Osteoblast (primary cell): Measurements from ENCODE around the gene PRKCA. TPM values are rescaled to one million over a fixed set of nuclear protein-coding genes. Genes with fewer than 3 reads are reported as not detected.
"Not testable (repeated sequence)": the region's sequence is repeated elsewhere in the genome, so short reads cannot be mapped to it uniquely, and the experiment has no call there.

ENCODE experiments used
- DNase-seq: peaks from one replicate; pipeline ENCODE4 v3.0.0; 2011; ENCODE audit warnings: low spot score, mixed read lengths; ENCODE audit not compliant: insufficient read length; ENCODE audit errors: missing footprints
- H2AFZ ChIP-seq: 2 replicates; pipeline ENCODE4 v1.6.0; 2011; ENCODE audit warnings: mild to moderate bottlenecking, low read length
- H3K27ac ChIP-seq: 2 replicates; pipeline ENCODE4 v1.5.1; 2011; ENCODE audit warnings: mild to moderate bottlenecking, low read depth, low read length, moderate library complexity
- H3K27me3 ChIP-seq: 2 replicates; pipeline ENCODE4 v1.6.0; 2012; ENCODE audit warnings: mild to moderate bottlenecking, control low read depth, inconsistent platforms, low read length, moderate library complexity; ENCODE audit not compliant: insufficient read depth
- H3K36me3 ChIP-seq: 2 replicates; pipeline ENCODE4 v1.5.1; 2011; ENCODE audit warnings: mild to moderate bottlenecking, low read length, control low read depth, moderate library complexity; ENCODE audit not compliant: insufficient read depth
- H3K4me1 ChIP-seq: 2 replicates; pipeline ENCODE4 v1.5.1; 2011; ENCODE audit warnings: mild to moderate bottlenecking, low read length, control low read depth, moderate library complexity; ENCODE audit not compliant: insufficient read depth
- H3K4me2 ChIP-seq: 2 replicates; pipeline ENCODE4 v1.6.0; 2011; ENCODE audit warnings: mild to moderate bottlenecking, low read length; ENCODE audit not compliant: insufficient read depth
- H3K4me3 ChIP-seq: fragments of 200-600 bp; sonication (generic); 3 replicates; pipeline ENCODE4 v1.5.1; 2012; ENCODE audit warnings: mild to moderate bottlenecking, low read length, inconsistent platforms; ENCODE audit not compliant: insufficient read depth
- H3K79me2 ChIP-seq: 2 replicates; pipeline ENCODE4 v1.6.0; 2012; ENCODE audit warnings: mild to moderate bottlenecking, low read length, control low read depth, inconsistent platforms; ENCODE audit not compliant: insufficient read depth
- H3K9me3 ChIP-seq: 2 replicates; pipeline ENCODE4 v1.5.1; 2011; ENCODE audit warnings: low read depth, low read length, control low read depth
- H4K20me1 ChIP-seq: 2 replicates; pipeline ENCODE4 v1.6.0; 2012; ENCODE audit warnings: mild to moderate bottlenecking, low read length, control low read depth; ENCODE audit not compliant: insufficient read depth
- CTCF ChIP-seq: IDR thresholded peaks from 2 replicates; pipeline ENCODE4 v1.5.1; 2011; ENCODE audit warnings: mild to moderate bottlenecking, low read depth, low read length, moderate library complexity; ENCODE audit errors: extremely low read depth
- total RNA-seq: library from RNA; depleted of rRNA; stranded (reverse); fragments of >200 nt; gene quantifications from 2 replicates; pipeline ENCODE4 v1.2.3, GENCODE V29; 2012

The PRKCA gene
- total RNA-seq, 1 donor: 46.0 TPM

- Histone ChIP-seq H3K79me2 (peaks cover 92% of the 10 kb centered on the region), H3K4me1 (no peaks in the 10 kb centered on the region), H3K4me2 (no peak overlapping the region), H4K20me1 (peaks cover 17% of the 10 kb centered on the region), H3K27me3 (no peaks in the 10 kb centered on the region), H3K36me3 (no peaks in the 10 kb centered on the region), H2AFZ (no peak overlapping the region), H3K27ac (no peak overlapping the region), H3K9me3 (no peaks in the 10 kb centered on the region), H3K4me3 (no peak overlapping the region)
- no peak for TF ChIP-seq CTCF
- DNase-seq: no peak
Observed at GRCh38 chr17:66450852-66451158, 148.4 kb downstream of the PRKCA start.

GRCh38 chr17:66451188-66452149 is 149.1 kb downstream of the PRKCA start:
- Histone ChIP-seq H3K36me3 (no peaks in the 10 kb centered on the region), H4K20me1 (peaks cover 12% of the 10 kb centered on the region), H3K79me2 (peaks cover 92% of the 10 kb centered on the region), H3K4me2 (no peak overlapping the region), H3K9me3 (no peaks in the 10 kb centered on the region), H2AFZ (no peak overlapping the region), H3K4me3 (no peak overlapping the region), H3K4me1 (no peaks in the 10 kb centered on the region), H3K27ac (no peak overlapping the region), H3K27me3 (no peaks in the 10 kb centered on the region)
- no peak for DNase-seq
- no peak for TF ChIP-seq CTCF

- Histone ChIP-seq H3K4me3 (no peak overlapping the region), H3K9me3 (no peaks in the 10 kb centered on the region), H3K4me1 (peaks cover 10% of the 10 kb centered on the region), H3K4me2 (no peak overlapping the region), H3K79me2 (peaks cover 83% of the 10 kb centered on the region), H4K20me1 (peaks cover 2% of the 10 kb centered on the region), H3K27me3 (no peaks in the 10 kb centered on the region), H2AFZ (no peak overlapping the region), H3K36me3 (peaks cover 13% of the 10 kb centered on the region), H3K27ac (no peak overlapping the region)
- no peak for DNase-seq
- TF ChIP-seq CTCF: no peak
Observed at GRCh38 chr17:66455060-66455459, 152.6 kb downstream of the PRKCA start.

DNA sequence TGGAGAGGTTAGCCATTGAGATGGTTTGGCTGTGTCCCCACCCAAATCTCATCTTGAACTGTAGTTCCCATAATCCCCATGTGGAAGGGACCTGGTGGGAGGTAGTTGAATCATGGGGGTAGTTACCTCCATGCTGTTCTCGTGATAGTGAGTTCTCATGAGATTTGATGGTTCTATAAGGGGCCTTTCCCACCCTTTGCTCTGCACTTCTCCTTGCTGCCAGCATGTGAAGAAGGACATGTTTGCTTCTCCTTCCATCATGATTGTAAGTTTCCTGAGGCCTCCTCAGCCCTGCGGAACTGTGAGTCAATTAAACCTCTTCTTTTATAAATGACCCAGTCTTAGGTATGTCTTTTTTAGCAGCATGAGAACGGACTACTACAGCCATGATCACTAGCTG is 155.1 kb downstream of the PRKCA start:
- Histone ChIP-seq H3K4me1 (peaks cover 28% of the 10 kb centered on the region), H3K36me3 (peaks cover 13% of the 10 kb centered on the region), H3K79me2 (peaks cover 78% of the 10 kb centered on the region)
- H2AFZ ChIP-seq, DNase-seq, H4K20me1 ChIP-seq, H3K4me2 ChIP-seq, H3K27ac ChIP-seq, H3K4me3 ChIP-seq, H3K27me3 ChIP-seq, H3K9me3 ChIP-seq: not testable (repeated sequence)
